ENCODE measurements around the gene KIAA2012. TPM values are rescaled to one million over a fixed set of nuclear protein-coding genes. Genes with fewer than 3 reads are reported as not detected.

KIAA2012 gene
- total and polyA plus RNA-seq, 2 donors (not counting 1 experiment from before 2014, with no cell fraction given): not detected

DNA sequence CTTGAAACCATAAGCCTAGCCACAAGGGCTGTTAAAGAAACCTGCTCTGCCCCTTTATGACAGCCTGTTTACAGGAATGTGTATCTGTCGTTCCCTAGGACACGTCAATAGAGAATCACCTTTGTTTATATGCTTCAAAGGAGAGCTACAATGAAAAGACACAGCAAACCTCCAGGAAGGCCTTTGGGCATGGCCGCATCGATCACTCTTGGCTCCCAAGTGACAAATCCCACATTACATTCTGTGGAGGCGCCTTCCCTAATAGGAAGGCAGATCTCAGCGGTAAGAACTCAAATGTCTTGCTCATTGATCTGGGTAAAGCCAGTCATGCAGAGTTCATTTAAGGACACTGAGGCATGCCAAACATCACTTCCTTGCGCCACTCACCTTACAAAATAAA, 26.5 kb downstream of the KIAA2012 start:
- 94% methylated on average over 7 of the region's 7 CpGs for WGBS (ENCODE audit: insufficient coverage)
- CTCF ChIA-PET: no interaction called here

DNA sequence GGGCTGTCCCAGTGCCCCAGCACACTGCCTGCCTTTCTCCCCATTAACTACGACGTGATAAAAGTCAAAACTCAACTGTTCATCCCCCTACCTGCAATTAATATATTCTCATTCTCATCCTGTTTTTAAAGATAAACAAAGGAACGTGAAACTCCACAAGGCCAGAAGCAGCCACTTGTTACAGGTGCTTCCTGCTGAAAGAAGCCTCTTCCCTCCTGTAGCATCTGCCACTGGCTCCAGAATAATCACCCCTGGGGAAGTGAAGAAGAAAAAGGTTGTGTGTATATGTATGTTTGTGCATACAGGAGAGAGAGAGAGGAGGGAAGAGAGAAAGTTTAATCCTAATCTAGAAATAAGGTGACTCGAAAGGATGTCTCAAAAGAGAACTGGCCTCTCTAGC, 27.1 kb downstream of the KIAA2012 start:
- ChIA-PET CTCF (no interaction called here), POLR2A (no interaction called here)
- Mint-ChIP-seq H3K27ac (no peak overlapping the region), H3K27me3 (peaks cover 19% of the 10 kb centered on the region), H3K4me1 (peaks cover 3% of the 10 kb centered on the region), H3K4me3 (no peak overlapping the region), H3K9me3 (ENCODE audit: insufficient read depth) (no peaks in the 10 kb centered on the region)
- H3K4me1 ChIP-seq (ENCODE audit: control insufficient read depth in 2 of 2, insufficient read depth in 2 of 2, low read length in 2 of 2): no peaks in the 10 kb centered on the region
- H3K4me3 ChIP-seq (ENCODE audit: control extremely low read depth in 1 of 5, extremely low read depth in 1 of 5, insufficient read depth in 1 of 5, low read depth in 2 of 5, low read length in 4 of 5): no peak overlapping the region
- H4K20me1 ChIP-seq (ENCODE audit: control insufficient read depth, insufficient read depth, low read length, poor library complexity, severe bottlenecking): no peaks in the 10 kb centered on the region
- H3K9ac ChIP-seq (ENCODE audit: low read length): no peak overlapping the region
- no peaks in the 10 kb centered on the region for H3K36me3 ChIP-seq (replicated peaks in 1 of 2; ENCODE audit: control extremely low read depth in 1 of 2, control insufficient read depth in 1 of 2, extremely low read depth in 1 of 2, insufficient read depth in 2 of 2, low read length in 1 of 2)
- TF ChIP-seq EZH2 (IDR thresholded peaks at IDR 0.05; ENCODE audit: borderline replicate concordance, insufficient read depth, low read depth, low read length, poor library complexity, severe bottlenecking): no peak
- TF ChIP-seq, protein P1, sequence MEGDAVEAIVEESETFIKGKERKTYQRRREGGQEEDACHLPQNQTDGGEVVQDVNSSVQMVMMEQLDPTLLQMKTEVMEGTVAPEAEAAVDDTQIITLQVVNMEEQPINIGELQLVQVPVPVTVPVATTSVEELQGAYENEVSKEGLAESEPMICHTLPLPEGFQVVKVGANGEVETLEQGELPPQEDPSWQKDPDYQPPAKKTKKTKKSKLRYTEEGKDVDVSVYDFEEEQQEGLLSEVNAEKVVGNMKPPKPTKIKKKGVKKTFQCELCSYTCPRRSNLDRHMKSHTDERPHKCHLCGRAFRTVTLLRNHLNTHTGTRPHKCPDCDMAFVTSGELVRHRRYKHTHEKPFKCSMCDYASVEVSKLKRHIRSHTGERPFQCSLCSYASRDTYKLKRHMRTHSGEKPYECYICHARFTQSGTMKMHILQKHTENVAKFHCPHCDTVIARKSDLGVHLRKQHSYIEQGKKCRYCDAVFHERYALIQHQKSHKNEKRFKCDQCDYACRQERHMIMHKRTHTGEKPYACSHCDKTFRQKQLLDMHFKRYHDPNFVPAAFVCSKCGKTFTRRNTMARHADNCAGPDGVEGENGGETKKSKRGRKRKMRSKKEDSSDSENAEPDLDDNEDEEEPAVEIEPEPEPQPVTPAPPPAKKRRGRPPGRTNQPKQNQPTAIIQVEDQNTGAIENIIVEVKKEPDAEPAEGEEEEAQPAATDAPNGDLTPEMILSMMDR (IDR thresholded peaks at IDR 0.05): no peak
- peak overlapping the region; percentile 15 for H2AFZ ChIP-seq (ENCODE audit: insufficient read depth, low read depth, low read length, poor library complexity, severe bottlenecking)
- H3K79me2 ChIP-seq (ENCODE audit: control insufficient read depth, insufficient read depth, low read length): no peaks in the 10 kb centered on the region
- H3K27ac ChIP-seq (ENCODE audit: low read length in 2 of 2): no peak overlapping the region
- H3K27me3 ChIP-seq (replicated peaks in 1 of 4; ENCODE audit: control extremely low read depth in 1 of 4, control insufficient read depth in 3 of 4, insufficient read depth in 4 of 4, low read length in 3 of 4): no peaks in the 10 kb centered on the region
- H3K9me3 ChIP-seq (ENCODE audit: control extremely low read depth in 1 of 3, control insufficient read depth in 2 of 3, insufficient read depth in 1 of 3, low read length in 2 of 3): no peaks in the 10 kb centered on the region
- intact Hi-C loops (cut with micrococcal nuclease): no loop called here
- ATAC-seq (ENCODE audit: low read depth) (no peak), DNase-seq (no peak)
- WGBS (ENCODE audit: insufficient coverage): 4% methylated on average over 3 of the region's 4 CpGs
- no peak overlapping the region for H3K4me2 ChIP-seq (replicated peaks; ENCODE audit: low read depth, low read length, poor library complexity, severe bottlenecking)

More for the DNA sequence above, 26.5 kb downstream of the KIAA2012 start:
- no peaks in the 10 kb centered on the region for H3K79me2 ChIP-seq (ENCODE audit: control insufficient read depth, insufficient read depth, low read length)
- POLR2A ChIA-PET: no interaction called here
- no peak overlapping the region for H2AFZ ChIP-seq (ENCODE audit: insufficient read depth, low read depth, low read length, poor library complexity, severe bottlenecking)
- H3K9me3 Mint-ChIP-seq (ENCODE audit: insufficient read depth): no peaks in the 10 kb centered on the region
- H3K4me2 ChIP-seq (replicated peaks; ENCODE audit: low read depth, low read length, poor library complexity, severe bottlenecking): no peak overlapping the region
- no peak for DNase-seq
- peaks cover 14% of the 10 kb centered on the region for H3K27me3 Mint-ChIP-seq
- H3K4me1 Mint-ChIP-seq: peaks cover 3% of the 10 kb centered on the region
- ATAC-seq (ENCODE audit: low read depth): no peak
- H3K9me3 ChIP-seq (ENCODE audit: control extremely low read depth in 1 of 3, control insufficient read depth in 2 of 3, insufficient read depth in 1 of 3, low read length in 2 of 3): no peaks in the 10 kb centered on the region
- H3K4me3 Mint-ChIP-seq: no peak overlapping the region
- H3K9ac ChIP-seq (ENCODE audit: low read length): no peak overlapping the region
- no peak overlapping the region for H3K27ac ChIP-seq (ENCODE audit: low read length in 2 of 2)
- H3K4me3 ChIP-seq (ENCODE audit: control extremely low read depth in 1 of 5, extremely low read depth in 1 of 5, insufficient read depth in 1 of 5, low read depth in 2 of 5, low read length in 4 of 5): no peak overlapping the region
- H3K36me3 ChIP-seq (replicated peaks in 1 of 2; ENCODE audit: control extremely low read depth in 1 of 2, control insufficient read depth in 1 of 2, extremely low read depth in 1 of 2, insufficient read depth in 2 of 2, low read length in 1 of 2): no peaks in the 10 kb centered on the region
- intact Hi-C loops (cut with micrococcal nuclease): no loop called here
- H3K27me3 ChIP-seq (replicated peaks in 1 of 4; ENCODE audit: control extremely low read depth in 1 of 4, control insufficient read depth in 3 of 4, insufficient read depth in 4 of 4, low read length in 3 of 4): no peaks in the 10 kb centered on the region
- H3K4me1 ChIP-seq (ENCODE audit: control insufficient read depth in 2 of 2, insufficient read depth in 2 of 2, low read length in 2 of 2): no peaks in the 10 kb centered on the region
- H3K27ac Mint-ChIP-seq: no peak overlapping the region
- TF ChIP-seq, protein P1 (IDR thresholded peaks at IDR 0.05): no peak
- no peak for TF ChIP-seq EZH2 (IDR thresholded peaks at IDR 0.05; ENCODE audit: borderline replicate concordance, insufficient read depth, low read depth, low read length, poor library complexity, severe bottlenecking)
- H4K20me1 ChIP-seq (ENCODE audit: control insufficient read depth, insufficient read depth, low read length, poor library complexity, severe bottlenecking): no peaks in the 10 kb centered on the region

Measured in B cell (primary cell).